NCI-H187 (cell line): Measurements from ENCODE around the gene ST6GALNAC4.

Experiments used
- DNase-seq, 2 experiments: peaks; one replicate each; lab custom pipeline; 2025; lab: John Stamatoyannopoulos, UW

The ST6GALNAC4 gene, protein sequence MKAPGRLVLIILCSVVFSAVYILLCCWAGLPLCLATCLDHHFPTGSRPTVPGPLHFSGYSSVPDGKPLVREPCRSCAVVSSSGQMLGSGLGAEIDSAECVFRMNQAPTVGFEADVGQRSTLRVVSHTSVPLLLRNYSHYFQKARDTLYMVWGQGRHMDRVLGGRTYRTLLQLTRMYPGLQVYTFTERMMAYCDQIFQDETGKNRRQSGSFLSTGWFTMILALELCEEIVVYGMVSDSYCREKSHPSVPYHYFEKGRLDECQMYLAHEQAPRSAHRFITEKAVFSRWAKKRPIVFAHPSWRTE

GRCh38 chr9:127916720-127917581, at the start of gene ST6GALNAC4:
TSS of gene ST6GALNAC4 (minus strand) at chr9:127917041. CDS start at chr9:127916419, 622 bp downstream.
- DNase-seq, result peak; percentile 40 to 73

DNA sequence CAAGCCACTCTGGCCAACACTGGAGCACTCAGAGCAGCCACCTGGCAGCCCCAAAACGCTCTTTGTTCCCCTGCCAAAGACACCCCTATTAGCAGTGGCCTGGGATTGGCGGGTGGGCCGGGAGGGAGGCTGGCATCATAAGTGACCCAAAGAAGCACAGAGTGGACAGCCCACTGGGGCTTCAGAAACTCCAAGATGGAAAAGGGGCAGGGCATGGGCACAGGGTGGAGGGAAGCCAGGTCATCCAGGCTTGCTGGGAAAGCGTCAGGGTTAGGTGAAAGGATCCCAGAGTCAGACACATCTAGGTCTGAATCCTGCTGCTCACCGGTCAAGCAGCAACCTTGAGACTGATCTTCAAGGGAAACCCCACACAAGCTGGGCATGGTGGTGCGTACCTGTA, 49.1 kb upstream of the ST6GALNAC4 start:
- no peak for DNase-seq

GRCh38 chr9:127963359-127964064, 46.7 kb upstream of the ST6GALNAC4 start:
- DNase-seq, result no peak

DNA sequence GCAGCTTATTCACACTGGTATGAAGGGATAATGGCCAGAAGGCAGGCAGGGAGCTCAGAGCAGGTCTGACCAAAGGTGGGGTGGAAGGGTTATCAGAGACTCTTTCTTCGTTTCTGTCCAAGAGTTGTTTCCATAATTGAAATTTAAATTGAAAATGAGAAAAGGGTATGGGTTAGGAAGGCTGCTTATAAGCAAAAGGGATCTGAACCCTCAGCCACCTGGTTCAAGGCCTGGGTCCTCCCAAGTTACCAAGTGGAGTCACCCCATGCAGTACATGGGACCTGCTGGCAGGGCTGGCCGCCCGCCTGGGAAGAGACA, 46.2 kb upstream of the ST6GALNAC4 start:
- no peak for DNase-seq

GRCh38 chr9:127962278-127962677, 45.4 kb upstream of the ST6GALNAC4 start:
- DNase-seq, result no peak

GRCh38 chr9:127961613-127962155, 44.8 kb upstream of the ST6GALNAC4 start:
- no peak for DNase-seq

- no peak for DNase-seq
Measured at GRCh38 chr9:127961155-127961490, 44.3 kb upstream of the ST6GALNAC4 start.

DNA sequence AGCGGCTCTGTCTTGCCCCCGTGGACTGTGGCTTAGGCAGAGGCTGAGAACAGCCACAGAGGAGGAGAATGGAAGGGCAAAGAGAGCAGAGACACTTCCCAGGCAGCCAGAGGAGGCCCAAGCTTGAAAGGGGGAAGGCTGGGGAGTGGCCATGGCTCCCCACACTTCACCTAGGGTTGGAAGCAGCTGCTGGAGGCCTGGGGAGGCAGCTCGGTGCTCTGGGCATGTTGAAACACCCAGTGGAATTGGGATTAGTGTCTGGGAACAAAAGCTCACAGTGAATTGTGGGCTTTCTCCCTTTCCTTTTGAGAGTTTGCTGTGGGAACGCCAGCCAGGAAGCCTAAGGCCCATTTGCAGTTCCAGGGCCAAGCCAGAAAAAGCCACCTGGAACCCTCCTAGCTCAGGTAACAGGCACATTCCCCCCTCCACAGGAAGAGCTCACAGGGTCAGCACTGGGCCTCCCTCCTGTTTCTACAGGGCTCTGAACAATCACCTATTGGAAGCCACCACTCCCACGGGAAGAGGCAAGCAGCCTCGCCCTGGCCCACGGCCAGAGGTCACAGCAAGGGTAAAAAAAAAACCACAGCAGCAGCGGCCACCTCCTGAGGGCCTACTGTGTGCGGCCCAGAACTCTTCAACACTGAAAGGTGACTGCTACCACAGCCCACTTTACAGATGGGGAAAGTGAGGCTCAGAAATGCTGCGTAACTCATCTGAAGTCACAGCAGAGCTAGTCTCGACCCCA, 43.7 kb upstream of the ST6GALNAC4 start:
- DNase-seq, result no peak

GRCh38 chr9:127959841-127960409, 43.1 kb upstream of the ST6GALNAC4 start:
- no peak for DNase-seq

- no peak for DNase-seq
Measured at GRCh38 chr9:127959398-127959797, 42.6 kb upstream of the ST6GALNAC4 start.

- DNase-seq, result no peak
Measured at GRCh38 chr9:127958728-127959127, 41.9 kb upstream of the ST6GALNAC4 start.

GRCh38 chr9:127955294-127956015, 38.6 kb upstream of the ST6GALNAC4 start:
- DNase-seq, result peak; percentile 75 to 86

DNA sequence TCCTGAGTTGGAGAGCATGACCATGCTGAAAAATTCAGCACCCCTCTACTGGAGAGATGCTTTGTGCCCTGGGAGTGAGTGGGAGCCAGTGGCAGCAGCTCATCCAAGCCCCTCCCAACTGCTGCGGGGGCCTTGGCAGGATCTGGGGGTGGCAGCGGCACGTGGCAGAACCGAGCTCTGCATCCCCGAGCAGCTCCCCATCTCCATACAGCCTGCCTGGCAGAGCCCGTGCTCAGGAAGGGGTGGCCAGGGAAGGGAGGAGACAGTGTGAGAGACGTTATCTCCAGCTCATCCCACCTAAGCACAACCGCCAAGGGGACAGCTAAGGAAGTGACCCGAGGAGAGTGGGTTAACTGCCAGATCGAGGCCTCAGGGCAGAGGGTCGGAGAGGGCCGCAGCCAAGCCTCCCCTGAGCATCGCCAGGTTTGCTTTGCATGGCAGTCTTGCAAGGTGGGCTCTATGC, 38.0 kb upstream of the ST6GALNAC4 start:
- DNase-seq, result no peak

DNA sequence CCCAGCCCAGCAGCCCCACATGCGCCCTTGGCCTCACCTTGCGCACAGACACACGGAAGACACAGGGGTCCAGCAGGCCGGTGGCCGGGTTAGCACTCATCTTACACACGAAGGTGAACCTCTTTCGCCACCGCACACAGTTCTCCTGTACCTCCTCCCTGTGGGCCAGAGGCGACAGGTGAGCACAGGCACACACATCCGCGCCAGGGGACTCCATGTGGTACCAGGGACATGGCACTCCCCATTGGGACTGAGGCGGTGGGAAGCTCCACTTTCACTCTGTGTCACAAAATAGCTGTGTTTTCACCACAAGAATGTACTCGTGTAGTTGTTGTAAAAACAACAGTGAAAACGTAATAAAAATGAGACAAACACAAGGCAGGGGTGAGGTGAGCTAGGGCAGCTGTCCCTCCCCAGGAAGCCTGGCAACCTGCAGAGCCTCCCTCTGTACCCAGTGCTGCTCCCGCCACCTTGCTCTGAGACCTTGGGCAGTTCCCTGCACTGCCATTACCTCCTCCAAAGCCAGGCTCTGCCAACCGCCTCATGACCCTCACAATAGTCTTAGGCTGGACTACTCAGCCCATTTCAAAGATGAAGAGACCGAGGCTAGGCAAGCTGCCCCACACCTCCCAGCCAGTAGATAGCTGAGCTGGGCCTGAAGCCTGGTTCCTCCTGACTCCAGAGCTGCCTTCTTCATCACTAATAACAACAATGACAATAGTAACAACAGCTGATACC, 37.1 kb upstream of the ST6GALNAC4 start:
- no peak for DNase-seq

DNA sequence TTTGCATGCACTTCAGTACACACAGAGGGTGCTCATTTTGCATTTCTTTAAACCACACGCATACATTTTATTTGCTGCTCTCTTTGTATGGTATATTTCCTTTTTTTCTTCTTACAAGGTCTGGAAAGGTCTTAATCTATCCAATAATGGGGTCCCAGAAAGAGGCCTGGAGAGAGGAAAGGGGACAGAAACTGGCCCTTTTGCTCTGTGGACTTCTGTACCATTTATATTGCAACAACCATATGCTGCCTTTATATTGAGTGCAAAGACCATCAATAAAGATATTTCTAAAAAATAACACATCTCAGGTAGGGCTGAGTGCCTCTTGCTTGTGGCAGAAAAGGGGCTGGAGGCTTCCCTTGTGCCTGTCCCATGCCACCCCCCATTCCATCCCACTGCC, 36.3 kb upstream of the ST6GALNAC4 start:
- no peak for DNase-seq

DNA sequence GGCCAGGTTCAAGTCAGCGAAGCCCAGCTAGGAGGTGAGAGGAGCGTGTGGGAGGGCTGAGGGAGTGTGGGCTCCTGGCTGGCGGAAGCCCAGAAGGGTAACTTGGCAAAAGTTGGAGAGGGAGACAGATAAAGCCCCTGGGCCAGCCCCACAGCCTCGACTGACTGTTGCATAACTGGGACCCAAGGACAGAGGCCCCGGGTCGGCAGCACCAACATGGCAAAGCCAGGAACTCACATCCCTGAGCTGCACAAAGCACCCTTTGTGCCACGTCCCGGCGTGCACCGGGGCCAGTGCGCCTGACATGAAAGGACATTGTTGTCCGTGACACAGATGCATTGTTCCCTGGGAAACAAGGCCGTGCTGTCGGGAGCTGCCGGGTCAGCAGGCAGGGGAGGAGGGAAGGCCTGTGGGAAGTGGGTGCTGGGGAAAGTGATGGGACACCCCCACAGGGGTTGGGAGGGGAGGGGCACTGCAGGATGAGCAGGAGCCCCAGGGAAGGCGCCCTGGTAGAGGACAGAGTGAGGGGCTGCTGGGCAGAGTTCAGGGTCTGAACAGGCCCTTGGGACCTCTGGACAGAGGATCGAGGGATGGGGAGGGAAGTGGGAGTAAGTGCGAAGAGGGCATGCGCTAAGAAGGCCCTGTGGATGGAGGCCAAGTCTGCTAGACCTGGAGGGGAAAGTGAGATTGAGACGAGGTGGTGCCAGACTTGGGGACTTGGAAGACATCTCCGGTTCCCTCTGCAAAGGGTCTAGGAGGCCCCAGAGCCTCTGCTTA, 33.9 kb upstream of the ST6GALNAC4 start:
- no peak for DNase-seq

GRCh38 chr9:127949827-127950512, 33.1 kb upstream of the ST6GALNAC4 start:
- no peak for DNase-seq

DNA sequence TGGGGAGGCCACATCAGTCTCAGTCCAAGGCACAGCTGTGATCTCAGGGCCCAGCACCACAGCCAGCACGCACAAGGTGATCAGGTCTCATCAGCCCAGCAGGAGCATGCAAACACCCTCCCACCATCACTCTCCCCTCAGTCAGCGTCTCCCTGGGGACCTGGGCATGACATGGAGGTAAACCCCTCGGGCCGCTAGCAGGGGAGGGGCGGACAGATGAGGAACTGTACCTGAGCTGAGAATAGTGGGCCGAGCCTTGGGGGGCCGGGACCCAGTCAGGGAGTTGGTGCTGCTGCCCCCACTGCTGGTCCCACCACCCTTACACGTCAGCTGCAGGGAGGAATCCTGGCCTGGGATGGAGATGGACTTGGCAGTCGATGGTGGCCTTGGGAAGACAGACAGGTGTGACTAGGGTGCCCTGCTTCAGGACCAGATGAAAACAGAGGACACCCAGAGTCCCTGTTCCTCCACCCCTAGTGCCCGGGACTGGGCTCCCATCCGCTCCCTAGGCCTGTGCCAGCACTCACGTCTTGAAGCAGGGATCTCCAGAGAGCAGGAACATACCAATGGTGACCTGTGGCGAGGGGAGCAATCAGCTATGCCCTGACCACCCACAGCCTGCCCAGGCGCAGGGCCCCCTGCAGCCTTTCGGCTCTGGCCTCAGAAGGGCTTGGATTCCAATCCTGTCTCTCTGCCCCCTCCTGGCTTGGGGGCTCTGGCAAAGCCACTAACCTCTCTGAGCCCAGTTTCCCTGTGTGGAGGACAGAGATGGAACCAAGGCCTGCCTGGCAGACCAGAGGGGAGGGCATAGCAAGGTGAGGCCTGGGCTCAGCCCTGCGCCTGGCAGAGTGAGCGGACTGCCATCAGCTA, 31.2 kb upstream of the ST6GALNAC4 start:
- no peak for DNase-seq
